SU-DHL-6 (cell line): Measurements from ENCODE around the gene PRORP.

Experiments
- H2AFZ ChIP-seq: fragments of 200-600 bp; sonication (generic); 2 replicates; pipeline ENCODE4 v1.6.1; 2014; ENCODE audit warnings: low read depth, mild to moderate bottlenecking, moderate library complexity, mixed read lengths, antibody characterized with exemption, low read length; ENCODE audit not compliant: severe bottlenecking
- H3F3A ChIP-seq: fragments of 200-600 bp; shearing (Covaris generic); 2 replicates; pipeline ENCODE4 v1.6.0; 2016; ENCODE audit warnings: antibody characterized with exemption, mild to moderate bottlenecking; ENCODE audit not compliant: insufficient read depth
- H3K27ac ChIP-seq: fragments of 200-600 bp; sonication (generic); 2 replicates; pipeline ENCODE4 v1.5.1; 2016; ENCODE audit warnings: low read depth, mild to moderate bottlenecking, low read length, moderate library complexity, mixed read lengths
- H3K27me3 ChIP-seq: fragments of 200-600 bp; sonication (generic), shearing (Covaris generic); 2 replicates; pipeline ENCODE4 v1.6.0; 2014; ENCODE audit warnings: mild to moderate bottlenecking, low read length
- H3K36me3 ChIP-seq: fragments of 200-600 bp; sonication (generic); 2 replicates; pipeline ENCODE4 v1.6.1; 2014; ENCODE audit warnings: mild to moderate bottlenecking, low read length, mixed read lengths
- H3K4me2 ChIP-seq: fragments of 300-600, 200-600 bp; shearing (Covaris generic), sonication (generic); 2 replicates; pipeline ENCODE4 v1.6.0; 2014; ENCODE audit warnings: low read length, low read depth, mild to moderate bottlenecking; ENCODE audit not compliant: poor library complexity, severe bottlenecking
- H3K4me3 ChIP-seq: fragments of 200-600 bp; sonication (generic); 2 replicates; pipeline ENCODE4 v1.5.1; 2014; ENCODE audit warnings: antibody characterized with exemption, low read length, mild to moderate bottlenecking, mixed read lengths; ENCODE audit not compliant: insufficient read depth, poor library complexity, severe bottlenecking
- H3K79me2 ChIP-seq: fragments of 200-600 bp; sonication (generic); 2 replicates; pipeline ENCODE4 v1.6.1; 2014; ENCODE audit warnings: mild to moderate bottlenecking, low read length, moderate library complexity; ENCODE audit not compliant: insufficient read depth
- H3K9ac ChIP-seq: fragments of 200-600 bp; sonication (generic); 2 replicates; pipeline ENCODE4 v1.7.0; 2014; ENCODE audit warnings: mild to moderate bottlenecking, low read length
- H3K9me2 ChIP-seq: fragments of 200-600 bp; sonication (generic); replicated peaks from 2 replicates; pipeline ENCODE4 v1.6.1; 2014; ENCODE audit warnings: low read length; ENCODE audit not compliant: insufficient read depth
- H3K9me3 ChIP-seq: fragments of 200-600 bp; sonication (generic); 2 replicates; pipeline ENCODE4 v1.6.1; 2014; ENCODE audit warnings: low read length, mixed read lengths; ENCODE audit not compliant: insufficient read depth
- H4K20me1 ChIP-seq: fragments of 200-600 bp; sonication (generic); 2 replicates; pipeline ENCODE4 v1.6.1; 2014; ENCODE audit warnings: low read depth, mild to moderate bottlenecking, antibody characterized with exemption, low read length, moderate library complexity, mixed read lengths
- CTCF ChIP-seq: fragments of 200-600 bp; sonication (generic); IDR thresholded peaks from one replicate; pipeline ENCODE4 v1.5.1; 2017; ENCODE audit warnings: antibody characterized with exemption, mild to moderate bottlenecking, low read length, moderate library complexity; ENCODE audit not compliant: insufficient read depth, poor library complexity, severe bottlenecking
- EZH2phosphoT487 ChIP-seq: fragments of 200-600 bp; sonication (generic), shearing (Covaris generic); conservative IDR thresholded peaks from 2 replicates; pipeline ENCODE4 v1.6.1; 2018; ENCODE audit warnings: mild to moderate bottlenecking, antibody characterized with exemption, low read length, moderate library complexity, mixed read lengths

PRORP gene

DNA sequence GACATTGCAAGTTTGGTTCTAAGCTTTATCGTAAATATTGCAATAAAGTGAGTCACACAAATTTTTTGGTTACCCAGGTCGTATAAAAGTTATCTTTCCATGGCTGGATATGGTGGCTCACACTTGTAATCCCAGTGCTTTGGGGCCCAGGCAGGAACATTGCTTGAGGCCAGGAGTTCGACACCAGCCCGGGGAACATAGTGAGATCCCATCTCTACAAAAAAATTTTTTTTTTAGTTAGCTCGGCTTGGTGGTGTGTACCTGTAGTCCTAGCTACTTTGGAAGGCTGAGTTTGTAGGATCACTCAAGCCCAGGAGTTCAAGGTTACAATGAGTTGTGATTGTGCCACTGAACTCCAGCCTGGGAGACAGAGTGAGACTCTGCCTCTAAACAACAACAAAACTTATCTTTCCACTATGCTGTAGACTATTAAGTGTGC, 24.4 kb downstream of the PRORP start:
- no peak overlapping the region for H3K9ac ChIP-seq
- no peak overlapping the region for H3K27ac ChIP-seq
- H3K36me3 ChIP-seq, result no peaks in the 10 kb centered on the region; the same call in 1 of the 2 replicates
- H3K4me3 ChIP-seq, result no peak overlapping the region
- H3K9me2 ChIP-seq, result no peaks in the 10 kb centered on the region
- no peaks in the 10 kb centered on the region for H3K27me3 ChIP-seq
- no peak overlapping the region for H2AFZ ChIP-seq
- no peaks in the 10 kb centered on the region for H3F3A ChIP-seq
- no peaks in the 10 kb centered on the region for H4K20me1 ChIP-seq
- H3K79me2 ChIP-seq, result peaks cover 35% of the 10 kb centered on the region
- TF ChIP-seq EZH2phosphoT487 (no peak), CTCF (no peak)
- H3K4me2 ChIP-seq, result no peak overlapping the region
- no peaks in the 10 kb centered on the region for H3K9me3 ChIP-seq

- H3K36me3 ChIP-seq, result no peaks in the 10 kb centered on the region; the same call in 1 of the 2 replicates
- TF ChIP-seq CTCF (no peak), EZH2phosphoT487 (no peak)
- H3K9me2 ChIP-seq, result no peaks in the 10 kb centered on the region
These were observed 24.8 kb downstream of the PRORP start for GRCh38 chr14:35147186-35147585.

GRCh38 chr14:35147711-35148110, 25.4 kb downstream of the PRORP start:
- Histone ChIP-seq H3F3A (no peaks in the 10 kb centered on the region), H3K4me2 (no peak overlapping the region), H3K9me2 (no peaks in the 10 kb centered on the region), H3K9me3 (no peaks in the 10 kb centered on the region), H4K20me1 (no peaks in the 10 kb centered on the region), H3K36me3 (no peaks in the 10 kb centered on the region; the same call in 1 of the 2 replicates), H3K4me3 (no peak overlapping the region), H3K27me3 (no peaks in the 10 kb centered on the region), H3K9ac (no peak overlapping the region), H3K79me2 (peaks cover 34% of the 10 kb centered on the region), H3K27ac (no peak overlapping the region), H2AFZ (no peak overlapping the region)
- TF ChIP-seq EZH2phosphoT487, result no peak
- no peak for TF ChIP-seq CTCF

More at GRCh38 chr14:35147186-35147585, 24.8 kb downstream of the PRORP start:
- no peaks in the 10 kb centered on the region for H3F3A ChIP-seq
- no peak overlapping the region for H3K27ac ChIP-seq
- no peak overlapping the region for H3K4me3 ChIP-seq
- no peak overlapping the region for H2AFZ ChIP-seq
- no peaks in the 10 kb centered on the region for H4K20me1 ChIP-seq
- H3K27me3 ChIP-seq, result no peaks in the 10 kb centered on the region
- H3K4me2 ChIP-seq, result no peak overlapping the region
- peaks cover 35% of the 10 kb centered on the region for H3K79me2 ChIP-seq
- H3K9ac ChIP-seq, result no peak overlapping the region
- H3K9me3 ChIP-seq, result no peaks in the 10 kb centered on the region
